GM18951 (cell line): ENCODE measurements around the gene ZBTB7C.

Source experiments
- POLR2A ChIP-seq: IDR thresholded peaks from 4 replicates; pipeline ENCODE4 v1.6.1; 2011; ENCODE audit warnings: mild to moderate bottlenecking; ENCODE audit not compliant: insufficient read length, insufficient read depth; ENCODE audit errors: extremely low read depth
- in situ Hi-C: fragments of 300-500 bp; cut with MboI; formaldehyde crosslinking; loops from one replicate; pipeline ENCODE4 v1.12.0; 2022; ENCODE audit warnings: low sequenced_read_pairs, mixed read lengths, inconsistent platforms; ENCODE audit not compliant: unreplicated experiment

ZBTB7C gene

GRCh38 chr18:48409591-48410094 lies 460 bp upstream of the ZBTB7C start:
- in situ Hi-C loops: no loop called here
- TF ChIP-seq POLR2A: no peak

GRCh38 chr18:48408111-48408726 lies 964 bp downstream of the ZBTB7C start:
- TF ChIP-seq POLR2A: no peak
- in situ Hi-C loops: no loop called here

DNA sequence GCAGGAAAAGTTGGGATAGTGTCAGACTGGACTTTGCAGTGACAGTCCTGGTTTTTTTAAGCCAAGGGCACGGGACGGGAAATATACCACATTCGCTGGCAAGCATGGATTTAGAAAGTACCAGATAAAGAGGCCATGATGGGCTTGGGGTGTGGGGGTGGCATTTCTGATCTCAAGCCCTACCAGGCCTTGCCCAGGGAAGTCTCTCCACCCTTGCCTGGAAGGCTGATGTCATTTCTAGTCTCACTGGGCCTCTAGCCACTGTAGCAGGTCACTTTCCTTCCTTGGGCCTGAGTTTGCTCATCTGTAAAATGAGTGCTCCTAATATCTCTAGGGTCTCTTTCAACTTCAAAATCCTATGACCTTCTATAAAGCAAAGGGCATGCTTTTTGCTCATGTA lies 1.8 kb downstream of the ZBTB7C start:
- no peak for TF ChIP-seq POLR2A
- in situ Hi-C loops: no loop called here

- no peak for TF ChIP-seq POLR2A
- in situ Hi-C loops: no loop called here
Observed at GRCh38 chr18:48405978-48406377, 3.2 kb downstream of the ZBTB7C start.

DNA sequence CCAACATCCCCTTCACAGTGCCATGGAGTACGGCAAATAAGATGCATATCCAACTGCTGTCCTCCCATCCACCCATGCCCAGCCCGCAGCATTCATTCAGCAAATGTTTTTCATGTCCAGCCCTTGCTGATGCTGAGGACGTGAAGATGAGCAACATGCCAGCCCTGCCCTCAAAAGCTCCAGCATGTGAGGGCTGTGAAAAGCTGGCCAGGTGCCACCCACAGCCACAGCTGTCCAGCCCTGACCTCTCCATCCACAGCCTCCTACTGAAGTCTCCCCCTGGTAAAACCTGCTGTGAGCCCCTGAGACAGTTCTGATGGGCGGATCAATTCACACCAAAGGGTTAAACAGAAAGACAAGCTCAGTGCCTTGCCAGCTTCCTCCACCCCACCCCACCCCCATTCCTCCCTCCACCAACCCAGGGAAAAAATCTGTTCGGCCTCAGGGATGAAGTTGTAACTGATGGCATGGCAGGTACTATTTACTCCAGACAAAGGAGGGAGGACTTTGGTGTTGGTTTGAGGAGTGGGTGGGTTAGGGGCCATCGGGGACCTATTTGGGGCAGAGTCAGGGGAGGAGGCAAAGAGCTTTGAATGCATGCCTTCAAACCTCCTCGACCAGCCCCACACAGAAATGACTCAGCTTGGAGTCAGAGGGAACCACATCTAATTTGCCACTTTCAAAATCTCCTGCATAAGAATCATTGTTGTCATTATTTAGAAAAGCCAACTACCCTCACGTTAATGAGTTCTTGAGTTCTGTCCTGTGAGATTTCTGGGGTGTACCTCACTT lies 4.3 kb downstream of the ZBTB7C start:
- in situ Hi-C loops: no loop called here
- TF ChIP-seq POLR2A: no peak

- in situ Hi-C loops: no loop called here
- no peak for TF ChIP-seq POLR2A
Observed at GRCh38 chr18:48402953-48403352, 6.2 kb downstream of the ZBTB7C start.

DNA sequence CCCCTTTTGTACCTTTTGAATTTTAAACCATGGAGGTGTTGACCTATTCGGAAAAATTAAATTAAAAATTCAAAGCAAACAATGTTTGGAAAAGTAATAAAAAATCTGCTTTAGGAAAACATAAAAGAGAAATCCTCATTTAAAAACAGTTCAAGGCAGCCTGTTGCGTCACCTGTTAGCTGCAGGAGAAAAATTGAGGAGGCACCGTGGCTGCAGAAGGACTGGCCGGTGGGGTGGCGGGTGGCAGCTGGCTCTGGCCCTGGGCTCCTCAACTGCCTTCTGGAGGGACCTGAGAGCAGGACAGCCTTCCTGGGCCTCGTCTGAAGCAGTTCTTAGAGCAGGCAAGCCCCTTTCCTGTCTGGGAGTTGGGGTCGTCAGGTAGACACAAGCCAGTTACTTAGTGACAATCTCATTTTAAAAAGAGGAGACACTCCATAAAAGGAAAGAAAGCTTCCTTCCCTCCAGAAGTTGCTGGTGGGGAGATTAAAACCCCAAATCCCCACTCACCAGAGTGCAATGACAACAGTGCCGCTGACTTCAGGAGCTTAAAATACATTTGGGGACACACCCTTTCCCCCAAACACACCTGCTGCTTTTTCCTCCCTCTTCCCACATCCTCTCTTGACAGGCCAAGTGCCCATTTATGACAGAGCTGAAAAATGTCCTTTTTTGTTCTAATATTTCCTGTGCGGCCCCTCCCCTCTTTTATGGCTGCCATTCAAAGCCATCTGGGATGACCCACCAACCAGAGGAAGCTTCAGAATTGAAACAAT lies 9.7 kb downstream of the ZBTB7C start:
- in situ Hi-C loops: no loop called here
- TF ChIP-seq POLR2A: no peak

GRCh38 chr18:48398074-48398473 lies 11.1 kb downstream of the ZBTB7C start:
- in situ Hi-C loops: no loop called here
- no peak for TF ChIP-seq POLR2A

DNA sequence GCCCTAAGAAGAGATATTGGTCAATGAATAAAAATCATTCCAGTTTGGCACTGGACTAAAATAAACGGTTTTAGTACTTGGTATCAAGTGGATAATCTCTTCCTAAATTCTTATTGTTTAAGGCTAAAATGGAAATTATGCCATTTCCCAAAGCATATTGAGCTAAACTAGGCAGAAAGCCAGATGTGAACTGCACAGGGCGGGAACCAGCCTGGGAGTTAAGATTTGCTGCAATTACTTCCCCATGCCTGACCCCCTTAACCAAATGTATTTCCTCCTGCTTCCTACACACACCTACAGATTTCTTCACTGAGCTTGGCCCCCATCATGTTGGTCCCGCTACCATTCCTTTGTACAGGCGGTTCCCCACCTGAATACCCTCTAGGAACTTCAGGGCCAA lies 12.2 kb downstream of the ZBTB7C start:
- no peak for TF ChIP-seq POLR2A
- in situ Hi-C loops: no loop called here

GRCh38 chr18:48396561-48396960 lies 12.6 kb downstream of the ZBTB7C start:
- no peak for TF ChIP-seq POLR2A

DNA sequence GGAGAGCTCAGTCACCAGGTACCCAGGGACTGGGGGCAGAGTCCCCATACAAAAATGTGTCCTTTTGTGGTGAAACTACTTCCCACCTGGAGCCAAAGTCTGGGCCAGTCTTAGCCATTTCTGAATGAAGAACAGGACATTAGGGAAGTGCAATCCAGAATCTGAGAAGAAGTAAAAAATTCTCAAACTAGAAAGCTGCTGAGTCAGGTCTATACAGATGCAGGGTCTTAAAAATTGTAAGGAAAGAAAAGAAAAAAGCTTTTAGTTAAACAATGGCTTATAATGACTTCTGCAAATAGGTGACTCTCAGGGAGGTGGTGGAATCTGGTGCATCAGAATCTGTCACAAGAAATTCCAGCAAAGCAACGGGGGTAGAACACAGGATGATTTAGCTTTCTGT lies 13.5 kb downstream of the ZBTB7C start:
- TF ChIP-seq POLR2A: no peak
- in situ Hi-C loops: no loop called here

More at GRCh38 chr18:48396561-48396960, 12.6 kb downstream of the ZBTB7C start:
- in situ Hi-C loops: no loop called here

GRCh38 chr18:48394176-48394575 lies 15.0 kb downstream of the ZBTB7C start:
- no peak for TF ChIP-seq POLR2A
- in situ Hi-C loops: no loop called here

DNA sequence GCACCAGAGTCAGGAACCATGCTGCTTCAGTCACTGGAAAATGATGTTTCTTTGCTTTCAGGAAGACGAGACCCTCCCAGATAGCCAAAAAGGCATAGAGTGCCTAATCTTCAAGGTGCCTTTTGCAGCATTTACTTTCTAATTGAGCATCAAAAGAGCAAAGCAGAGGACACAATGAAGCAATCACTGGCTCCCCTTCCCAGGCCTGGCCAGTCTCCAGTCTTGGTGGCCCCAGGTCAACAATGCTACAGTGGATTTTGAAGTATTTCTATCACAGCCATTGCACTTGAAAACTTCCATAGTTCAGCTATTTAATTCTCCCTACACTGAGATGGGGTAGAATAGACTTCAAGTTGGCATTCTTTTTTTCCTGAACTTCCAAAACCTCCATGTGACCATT lies 15.4 kb downstream of the ZBTB7C start:
- no peak for TF ChIP-seq POLR2A

DNA sequence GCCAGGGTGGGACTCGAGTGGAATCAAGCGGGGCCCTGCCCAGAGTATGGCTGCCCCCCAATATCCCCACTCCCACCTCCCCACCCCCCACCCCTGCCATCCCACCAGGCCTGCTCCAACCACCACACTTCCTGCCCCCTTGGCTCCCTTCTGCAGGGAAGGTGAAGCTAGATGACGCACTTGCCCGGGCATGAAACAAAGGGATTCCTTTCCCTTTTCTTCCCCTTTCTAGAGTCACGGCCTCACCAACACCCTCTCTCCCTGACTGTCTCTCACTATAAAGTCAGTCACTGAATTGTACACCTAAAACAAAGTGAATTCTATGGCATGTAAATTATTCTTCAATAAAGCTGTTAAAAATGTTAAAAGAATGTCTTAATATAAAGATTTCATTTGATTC lies 16.0 kb downstream of the ZBTB7C start:
- in situ Hi-C loops: no loop called here
- no peak for TF ChIP-seq POLR2A

More for the DNA sequence above, 15.4 kb downstream of the ZBTB7C start:
- in situ Hi-C loops: no loop called here

DNA sequence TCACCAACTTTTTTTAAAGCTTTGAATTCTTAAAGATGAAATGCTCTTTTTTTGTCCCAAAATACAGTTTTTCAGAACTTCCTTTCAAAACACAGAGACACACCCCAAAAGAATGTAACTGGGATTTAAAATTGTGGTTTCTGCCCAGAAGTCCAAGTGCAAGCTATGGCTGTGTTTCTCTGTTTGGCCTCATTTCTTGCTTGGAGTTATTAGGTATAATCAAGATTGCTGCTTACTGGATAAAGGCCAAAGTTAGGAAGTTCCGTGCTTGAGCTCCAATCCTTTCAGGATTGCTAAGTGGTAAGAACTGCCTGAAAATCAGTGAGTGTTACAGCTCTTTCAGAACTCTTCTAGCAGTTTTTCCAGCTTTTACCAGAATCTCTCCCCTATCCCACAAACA lies 16.9 kb downstream of the ZBTB7C start:
- in situ Hi-C loops: no loop called here
- no peak for TF ChIP-seq POLR2A
